BE2C (cell line): ENCODE data around the gene PLPP4.

Source experiments
- DNase-seq: peaks from one replicate; pipeline ENCODE4 v3.0.0-alpha.2; 2020
- H3K27me3 ChIP-seq: fragments of 250-450 bp; sonication (Bioruptor Pico); 2 replicates; pipeline ENCODE4 v1.5.1; 2020; ENCODE audit warnings: mild to moderate bottlenecking
- H3K36me3 ChIP-seq: fragments of 250-450 bp; sonication (Bioruptor Pico); 2 replicates; pipeline ENCODE4 v1.5.1; 2020; ENCODE audit warnings: mild to moderate bottlenecking
- H3K4me1 ChIP-seq: fragments of 250-450 bp; sonication (Bioruptor Pico); 2 replicates; pipeline ENCODE4 v1.5.1; 2020
- H3K4me3 ChIP-seq: 2 replicates; pipeline ENCODE4 v1.5.1; 2011; ENCODE audit warnings: low read depth, low read length
- H3K9me3 ChIP-seq: fragments of 250-450 bp; sonication (Bioruptor Pico); 2 replicates; pipeline ENCODE4 v1.5.1; 2020
- TF ChIP-seq, protein P1 (sequence below): IDR thresholded peaks from 2 replicates; pipeline ENCODE4 v1.5.1; 2012; ENCODE audit warnings: mild to moderate bottlenecking, low read depth, low read length

The PLPP4 gene

DNA sequence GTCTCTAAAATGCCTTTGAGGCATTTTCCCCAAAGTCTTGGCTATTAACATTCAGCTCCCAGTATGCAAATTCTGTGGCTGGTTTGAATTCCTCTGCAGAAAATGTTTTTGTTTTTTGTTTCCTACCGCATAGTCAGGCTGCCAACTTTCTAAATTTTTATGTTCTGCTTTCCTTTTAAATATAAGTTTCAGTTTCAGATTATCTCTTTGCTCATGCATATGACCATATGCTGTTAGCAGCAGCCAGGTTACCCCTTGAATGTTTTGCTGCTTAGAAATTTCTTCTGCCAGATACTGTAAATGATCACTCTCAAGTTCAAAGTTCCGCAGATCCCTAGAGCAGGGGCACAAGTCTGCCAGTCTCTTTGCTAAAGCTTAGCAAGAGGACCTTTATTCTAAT is 96.9 kb downstream of the PLPP4 start:
- no peaks in the 10 kb centered on the region for H3K27me3 ChIP-seq
- no peak for DNase-seq
- H3K9me3 ChIP-seq = no peaks in the 10 kb centered on the region
- no peaks in the 10 kb centered on the region for H3K36me3 ChIP-seq
- TF ChIP-seq, protein P1, sequence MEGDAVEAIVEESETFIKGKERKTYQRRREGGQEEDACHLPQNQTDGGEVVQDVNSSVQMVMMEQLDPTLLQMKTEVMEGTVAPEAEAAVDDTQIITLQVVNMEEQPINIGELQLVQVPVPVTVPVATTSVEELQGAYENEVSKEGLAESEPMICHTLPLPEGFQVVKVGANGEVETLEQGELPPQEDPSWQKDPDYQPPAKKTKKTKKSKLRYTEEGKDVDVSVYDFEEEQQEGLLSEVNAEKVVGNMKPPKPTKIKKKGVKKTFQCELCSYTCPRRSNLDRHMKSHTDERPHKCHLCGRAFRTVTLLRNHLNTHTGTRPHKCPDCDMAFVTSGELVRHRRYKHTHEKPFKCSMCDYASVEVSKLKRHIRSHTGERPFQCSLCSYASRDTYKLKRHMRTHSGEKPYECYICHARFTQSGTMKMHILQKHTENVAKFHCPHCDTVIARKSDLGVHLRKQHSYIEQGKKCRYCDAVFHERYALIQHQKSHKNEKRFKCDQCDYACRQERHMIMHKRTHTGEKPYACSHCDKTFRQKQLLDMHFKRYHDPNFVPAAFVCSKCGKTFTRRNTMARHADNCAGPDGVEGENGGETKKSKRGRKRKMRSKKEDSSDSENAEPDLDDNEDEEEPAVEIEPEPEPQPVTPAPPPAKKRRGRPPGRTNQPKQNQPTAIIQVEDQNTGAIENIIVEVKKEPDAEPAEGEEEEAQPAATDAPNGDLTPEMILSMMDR = no peak
- no peak overlapping the region for H3K4me3 ChIP-seq
- H3K4me1 ChIP-seq = no peaks in the 10 kb centered on the region

- TF ChIP-seq, protein P1 = no peak
- H3K4me3 ChIP-seq = no peak overlapping the region
These were observed 98.4 kb downstream of the PLPP4 start for GRCh38 chr10:120555436-120555835.

GRCh38 chr10:120555842-120556532 is 99.0 kb downstream of the PLPP4 start:
- DNase-seq = no peak
- Histone ChIP-seq H3K27me3 (no peaks in the 10 kb centered on the region), H3K9me3 (no peaks in the 10 kb centered on the region), H3K36me3 (no peaks in the 10 kb centered on the region), H3K4me1 (no peaks in the 10 kb centered on the region), H3K4me3 (no peak overlapping the region)
- TF ChIP-seq, protein P1 = no peak

More at GRCh38 chr10:120555436-120555835, 98.4 kb downstream of the PLPP4 start:
- no peak for DNase-seq
- H3K9me3 ChIP-seq = no peaks in the 10 kb centered on the region
- H3K4me1 ChIP-seq = no peaks in the 10 kb centered on the region
- no peaks in the 10 kb centered on the region for H3K36me3 ChIP-seq
- H3K27me3 ChIP-seq = no peaks in the 10 kb centered on the region

DNA sequence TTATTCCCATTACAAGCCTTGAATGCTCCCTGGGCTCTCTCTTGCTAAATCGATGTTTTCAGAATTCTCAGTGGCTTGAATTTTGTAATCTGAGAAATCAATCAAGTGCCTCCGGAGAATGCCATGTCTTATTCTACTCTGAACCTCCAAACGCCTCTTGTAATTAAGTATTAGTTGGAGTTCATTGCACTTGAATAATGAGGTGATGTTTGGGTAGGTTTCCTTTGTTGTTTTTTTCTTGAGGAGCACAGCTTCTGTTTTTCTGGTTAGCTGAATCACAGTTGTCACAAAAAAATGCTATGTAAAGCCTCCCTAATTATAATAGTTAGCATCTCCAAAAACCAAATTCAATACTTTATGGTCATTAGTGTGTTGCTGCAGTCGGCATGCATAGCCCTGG is 100.3 kb downstream of the PLPP4 start:
- Histone ChIP-seq H3K4me3 (no peak overlapping the region), H3K36me3 (no peaks in the 10 kb centered on the region), H3K9me3 (no peaks in the 10 kb centered on the region), H3K4me1 (no peaks in the 10 kb centered on the region), H3K27me3 (no peaks in the 10 kb centered on the region)
- TF ChIP-seq, protein P1 = no peak
- DNase-seq = no peak

DNA sequence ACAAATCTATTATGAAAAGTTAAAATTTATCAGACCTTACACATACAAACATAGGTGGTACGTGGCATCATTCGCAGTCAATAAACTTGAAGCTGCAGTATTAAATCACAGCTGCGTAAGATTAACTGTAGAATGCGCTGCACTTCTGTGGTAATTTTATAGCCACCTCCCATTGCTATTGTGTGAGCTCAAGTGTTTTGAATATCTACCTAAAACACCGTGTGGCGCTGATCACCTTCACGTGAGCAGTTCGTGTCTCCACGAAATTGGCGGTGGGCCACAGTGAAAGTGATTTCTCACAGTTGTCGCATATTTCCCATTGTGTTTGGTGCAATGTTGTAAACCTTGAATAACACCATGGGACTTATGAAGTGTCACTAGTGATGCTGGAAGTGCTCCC is 102.8 kb downstream of the PLPP4 start:
- no peaks in the 10 kb centered on the region for H3K4me1 ChIP-seq
- DNase-seq = no peak
- TF ChIP-seq, protein P1 = no peak

DNA sequence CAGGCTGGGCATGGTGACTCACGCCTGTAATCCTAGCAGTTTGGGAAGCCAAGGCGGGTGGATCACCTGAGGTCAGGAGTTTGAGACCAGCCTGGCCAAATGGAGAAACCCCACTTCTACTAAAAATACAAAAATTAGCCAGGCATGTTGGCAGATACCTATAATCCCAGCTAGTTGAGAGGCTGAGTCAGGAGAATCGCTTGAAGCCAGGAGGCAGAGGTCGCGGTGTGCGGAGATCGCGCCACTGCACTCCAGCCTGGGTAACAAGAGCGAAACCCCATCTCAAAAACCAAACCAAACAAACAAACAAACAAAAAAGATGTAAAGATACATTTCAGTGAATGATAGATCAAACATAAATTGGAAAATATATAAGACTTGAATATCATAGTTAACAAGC is 105.9 kb downstream of the PLPP4 start:
- TF ChIP-seq, protein P1 = no peak
- H3K36me3 ChIP-seq = no peaks in the 10 kb centered on the region
- no peaks in the 10 kb centered on the region for H3K27me3 ChIP-seq
- H3K9me3 ChIP-seq = no peaks in the 10 kb centered on the region
- H3K4me3 ChIP-seq = no peak overlapping the region
- DNase-seq = no peak
- no peaks in the 10 kb centered on the region for H3K4me1 ChIP-seq

More for the DNA sequence above, 102.8 kb downstream of the PLPP4 start:
- no peaks in the 10 kb centered on the region for H3K27me3 ChIP-seq
- H3K9me3 ChIP-seq = no peaks in the 10 kb centered on the region
- H3K4me3 ChIP-seq = no peak overlapping the region
- no peaks in the 10 kb centered on the region for H3K36me3 ChIP-seq
